ENCODE measurements around the gene ABCC10. TPM values are rescaled to one million over a fixed set of nuclear protein-coding genes. Genes with fewer than 3 reads are reported as not detected.
A peak's percentile ranks its signal among the peaks of the same experiment; 100 is the strongest.

The ABCC10 gene
- total RNA-seq, 2 donors from 2014 or later, result 18.0 to 38.1 TPM

- 86% methylated on average over 4 of the region's 4 CpGs for WGBS
- no peak for TF ChIP-seq CTCF (IDR thresholded peaks at IDR 0.05)
- TF ChIP-seq POLR2AphosphoS5 (IDR thresholded peaks at IDR 0.05), result no peak
- TF ChIP-seq POLR2A (IDR thresholded peaks at IDR 0.05), result no peak
- Histone ChIP-seq H3K27ac (no peak overlapping the region), H3K4me1 (replicated peaks) (no peaks in the 10 kb centered on the region), H3K9me3 (no peaks in the 10 kb centered on the region), H3K36me3 (no peaks in the 10 kb centered on the region), H3K27me3 (replicated peaks; ENCODE audit: insufficient read depth) (no peaks in the 10 kb centered on the region), H3K4me3 (no peak overlapping the region)
- intact Hi-C loops (cut with DNase I), result no loop called here
- no peak for DNase-seq (ENCODE audit: low spot score)
Measured at GRCh38 chr6:43467752-43468151, 40.4 kb downstream of the ABCC10 start.

GRCh38 chr6:43468240-43468639, 40.9 kb downstream of the ABCC10 start:
- Histone ChIP-seq H3K9me3 (no peaks in the 10 kb centered on the region), H3K27me3 (replicated peaks; ENCODE audit: insufficient read depth) (no peaks in the 10 kb centered on the region), H3K4me1 (replicated peaks) (no peaks in the 10 kb centered on the region), H3K27ac (no peak overlapping the region), H3K4me3 (no peak overlapping the region), H3K36me3 (no peaks in the 10 kb centered on the region)
- intact Hi-C loops (cut with DNase I), result no loop called here
- no peak for DNase-seq (ENCODE audit: low spot score)
- no peak for TF ChIP-seq POLR2AphosphoS5 (IDR thresholded peaks at IDR 0.05)
- no peak for TF ChIP-seq POLR2A (IDR thresholded peaks at IDR 0.05)
- no peak for TF ChIP-seq CTCF (IDR thresholded peaks at IDR 0.05)
- 70% methylated on average over 4 of the region's 4 CpGs for WGBS

- WGBS, result 47% methylated on average over 13 of the region's 13 CpGs
- intact Hi-C loops (cut with DNase I), result no loop called here
- Histone ChIP-seq H3K9me3 (no peaks in the 10 kb centered on the region), H3K4me1 (replicated peaks) (no peaks in the 10 kb centered on the region), H3K36me3 (no peaks in the 10 kb centered on the region), H3K27me3 (replicated peaks; ENCODE audit: insufficient read depth) (no peaks in the 10 kb centered on the region), H3K4me3 (no peak overlapping the region), H3K27ac (no peak overlapping the region)
- TF ChIP-seq POLR2A (IDR thresholded peaks at IDR 0.05) (no peak), POLR2AphosphoS5 (IDR thresholded peaks at IDR 0.05) (peak; percentile 13)
- DNase-seq (ENCODE audit: low spot score), result no peak
Measured at GRCh38 chr6:43468748-43469681, 41.7 kb downstream of the ABCC10 start.

- DNase-seq (ENCODE audit: low spot score), result no peak
- no peak overlapping the region for H3K27ac ChIP-seq
- no peaks in the 10 kb centered on the region for H3K36me3 ChIP-seq
- no peaks in the 10 kb centered on the region for H3K4me1 ChIP-seq (replicated peaks)
- H3K27me3 ChIP-seq (replicated peaks; ENCODE audit: insufficient read depth), result no peaks in the 10 kb centered on the region
- TF ChIP-seq POLR2A (IDR thresholded peaks at IDR 0.05), result no peak
- TF ChIP-seq CTCF (IDR thresholded peaks at IDR 0.05), result no peak
- no peak for TF ChIP-seq POLR2AphosphoS5 (IDR thresholded peaks at IDR 0.05)
- WGBS, result 91% methylated on average over 7 of the region's 7 CpGs
- H3K9me3 ChIP-seq, result no peaks in the 10 kb centered on the region
- intact Hi-C loops (cut with DNase I), result no loop called here
- H3K4me3 ChIP-seq, result no peak overlapping the region
Measured at GRCh38 chr6:43469947-43470346, 42.6 kb downstream of the ABCC10 start.

GRCh38 chr6:43471399-43471798, 44.1 kb downstream of the ABCC10 start:
- Histone ChIP-seq H3K4me1 (replicated peaks) (no peaks in the 10 kb centered on the region), H3K27ac (no peak overlapping the region), H3K9me3 (no peaks in the 10 kb centered on the region), H3K27me3 (replicated peaks; ENCODE audit: insufficient read depth) (no peaks in the 10 kb centered on the region), H3K36me3 (no peaks in the 10 kb centered on the region), H3K4me3 (no peak overlapping the region)
- intact Hi-C loops (cut with DNase I), result no loop called here
- no peak for DNase-seq (ENCODE audit: low spot score)
- no peak for TF ChIP-seq CTCF (IDR thresholded peaks at IDR 0.05)
- no peak for TF ChIP-seq POLR2A (IDR thresholded peaks at IDR 0.05)
- no peak for TF ChIP-seq POLR2AphosphoS5 (IDR thresholded peaks at IDR 0.05)
- WGBS, result 39% methylated on average over 1 of the region's 1 CpG
